ENCODE data around the gene SP2. TPM values are rescaled to one million over a fixed set of nuclear protein-coding genes. Genes with fewer than 3 reads are reported as not detected.

SP2 gene
- total RNA-seq, 1 experiment from 2014 or later, result 22.2 TPM

- TF ChIP-seq ZBTB33 (IDR thresholded peaks at IDR 0.05; ENCODE audit: extremely low read depth, insufficient replicate concordance, low read length) (no peak), EZH2phosphoT487 (IDR thresholded peaks at IDR 0.05; ENCODE audit: borderline replicate concordance) (no peak), EZH2 (IDR thresholded peaks at IDR 0.05) (no peak), ELF1 (IDR thresholded peaks at IDR 0.05; ENCODE audit: borderline replicate concordance, low read depth) (no peak)
Measured at GRCh38 chr17:47959825-47960655, 64.0 kb downstream of the SP2 start (continued).

- ChIA-PET POLR2A (interaction anchor here (0.6 kb wide), 1 partner anchor 98 kb away, joined by 3 read pairs; no protein-coding TSS in a partner anchor), CTCF (interaction anchor here (2.5 kb wide), 1 partner anchor 15 kb away, joined by 12 read pairs; no protein-coding TSS in a partner anchor), RAD21 (ENCODE audit: low non-redundant PET in 1 of 2, low total read pairs in 2 of 2, uncharacterized antibody in 2 of 2, unreplicated experiment in 2 of 2) (no interaction called here)
- Histone ChIP-seq H2AFZ (ENCODE audit: low read depth, low read length, poor library complexity, severe bottlenecking) (no peak overlapping the region), H4K20me1 (ENCODE audit: insufficient read depth) (no peaks in the 10 kb centered on the region), H3K27me3 (ENCODE audit: insufficient read depth, low read length) (no peaks in the 10 kb centered on the region), H3K4me3 (replicated peaks in 1 of 2; ENCODE audit: low read depth in 1 of 2, low read length in 2 of 2) (no peak overlapping the region), H3K27ac (ENCODE audit: low read depth, low read length) (no peak overlapping the region), H3K36me3 (ENCODE audit: control insufficient read depth in 1 of 2, insufficient read depth in 2 of 2, low read length in 2 of 2) (no peaks in the 10 kb centered on the region), H3K9me2 (ENCODE audit: insufficient read depth) (no peaks in the 10 kb centered on the region), H3K9me3 (ENCODE audit: control insufficient read depth in 1 of 2, insufficient read depth in 1 of 2, low read depth in 1 of 2, low read length in 2 of 2) (no peaks in the 10 kb centered on the region), H3K4me2 (ENCODE audit: low read length) (no peak overlapping the region), H3K9ac (ENCODE audit: low read length) (no peak overlapping the region), H3K4me1 (ENCODE audit: control insufficient read depth in 1 of 2, insufficient read depth in 2 of 2, low read length in 2 of 2) (peaks cover 29 to 39% of the 10 kb centered on the region in 2 experiments), H3K79me2 (ENCODE audit: insufficient read depth, low read length) (no peaks in the 10 kb centered on the region)
- DNase-seq (ENCODE audit: low read depth, low spot score) (no peak), ATAC-seq (no peak)
- BruUV-seq (replicated peaks), result no TSS peak
- intact Hi-C loops (cut with micrococcal nuclease), result no loop called here
- TF ChIP-seq RAD21 (IDR thresholded peaks at IDR 0.05; ENCODE audit: low read depth) (no peak), EZH2 (IDR thresholded peaks at IDR 0.05) (no peak), SRF (IDR thresholded peaks at IDR 0.05; ENCODE audit: low read depth) (no peak), ZBTB33 (IDR thresholded peaks at IDR 0.05; ENCODE audit: extremely low read depth, insufficient replicate concordance, low read length) (no peak), ZNF274 (IDR thresholded peaks at IDR 0.05; ENCODE audit: low read depth, low read length) (no peak), ATF3 (IDR thresholded peaks at IDR 0.05) (no peak), CTCF (IDR thresholded peaks at IDR 0.05 in 2 of 3, conservative IDR thresholded peaks at IDR 0.05 in 1 of 3; ENCODE audit: borderline replicate concordance in 1 of 3, insufficient read depth in 1 of 3, low read depth in 2 of 3, low read length in 2 of 3) (no peak), CEBPB (IDR thresholded peaks at IDR 0.05; ENCODE audit: low read depth) (no peak), ZFX (IDR thresholded peaks at IDR 0.05) (no peak), EGR1 (IDR thresholded peaks at IDR 0.05; ENCODE audit: low read depth) (no peak), YY1 (IDR thresholded peaks at IDR 0.05; ENCODE audit: extremely low read depth, insufficient replicate concordance, low read depth, low read length) (no peak), SP1 (IDR thresholded peaks at IDR 0.05; ENCODE audit: low read depth) (no peak), POLR2A (IDR thresholded peaks at IDR 0.05; ENCODE audit: borderline replicate concordance, extremely low read depth, insufficient read depth, insufficient read length) (no peak), MAX (IDR thresholded peaks at IDR 0.05) (no peak), JUND (IDR thresholded peaks at IDR 0.05) (no peak)
Measured at GRCh38 chr17:47961406-47961805, 65.4 kb downstream of the SP2 start.
